OCI-LY1 (cell line): ENCODE data around the gene CDH2.

Source experiments
- H2AFZ ChIP-seq: fragments of 200-600 bp; sonication (generic), shearing (Covaris generic); 2 replicates; pipeline ENCODE4 v1.6.0; 2014; ENCODE audit warnings: antibody characterized with exemption, mild to moderate bottlenecking, low read length
- H3F3A ChIP-seq: fragments of 200-600 bp; sonication (generic), shearing (Covaris generic); 2 replicates; pipeline ENCODE4 v1.6.0; 2014; ENCODE audit warnings: mild to moderate bottlenecking, antibody characterized with exemption, low read length, moderate library complexity; ENCODE audit not compliant: insufficient read depth
- H3K27ac ChIP-seq: fragments of 200-600 bp; sonication (generic); 2 replicates; pipeline ENCODE4 v1.5.1; 2014; ENCODE audit warnings: low read length, mixed run types, mild to moderate bottlenecking, low read depth; ENCODE audit not compliant: poor library complexity, severe bottlenecking
- H3K27me3 ChIP-seq: fragments of 200-600 bp; sonication (generic); 2 replicates; pipeline ENCODE4 v1.6.0; 2014; ENCODE audit warnings: antibody characterized with exemption, mild to moderate bottlenecking, low read length, moderate library complexity; ENCODE audit not compliant: insufficient read depth
- H3K36me3 ChIP-seq: fragments of 200-600 bp; sonication (generic); 2 replicates; pipeline ENCODE4 v1.6.1; 2014; ENCODE audit warnings: mild to moderate bottlenecking, antibody characterized with exemption, low read length, moderate library complexity, mixed read lengths; ENCODE audit not compliant: insufficient read depth
- H3K4me1 ChIP-seq: fragments of 200-600 bp; sonication (generic); 2 replicates; pipeline ENCODE4 v1.5.1; 2014; ENCODE audit warnings: mild to moderate bottlenecking, low read length, moderate library complexity; ENCODE audit not compliant: insufficient read depth, severe bottlenecking
- H3K4me2 ChIP-seq: fragments of 200-600 bp; sonication (generic), shearing (Covaris generic); 2 replicates; pipeline ENCODE4 v1.6.1; 2014; ENCODE audit warnings: low read length
- H3K4me3 ChIP-seq: fragments of 200-600 bp; sonication (generic); 2 replicates; pipeline ENCODE4 v1.5.1; 2014; ENCODE audit warnings: low read length, low read depth, mild to moderate bottlenecking, mixed read lengths; ENCODE audit not compliant: poor library complexity, severe bottlenecking
- H3K79me2 ChIP-seq: fragments of 200-600 bp; shearing (Covaris generic); 2 replicates; pipeline ENCODE4 v1.6.1; 2016; ENCODE audit warnings: mixed run types, low read length, mixed read lengths; ENCODE audit not compliant: insufficient read depth
- H3K9ac ChIP-seq: fragments of 200-600 bp; sonication (generic), shearing (Covaris generic); 2 replicates; pipeline ENCODE4 v1.6.1; 2014; ENCODE audit warnings: mild to moderate bottlenecking, low read length, mixed read lengths
- H3K9me2 ChIP-seq: fragments of 200-600 bp; sonication (generic), shearing (Covaris generic); 2 replicates; pipeline ENCODE4 v1.6.1; 2014; ENCODE audit warnings: low read depth, mild to moderate bottlenecking, low read length, mixed read lengths
- H3K9me3 ChIP-seq: fragments of 200-600 bp; shearing (Covaris generic); 2 replicates; pipeline ENCODE4 v1.6.1; 2014; ENCODE audit warnings: low read length, mixed read lengths
- H4K20me1 ChIP-seq: fragments of 200-600 bp; sonication (generic), shearing (Covaris generic); 2 replicates; pipeline ENCODE4 v1.6.0; 2016; ENCODE audit warnings: mild to moderate bottlenecking, low read length; ENCODE audit not compliant: insufficient read depth
- EZH2 ChIP-seq: fragments of 200-600 bp; sonication (generic), shearing (Covaris generic); IDR thresholded peaks from 2 replicates; pipeline ENCODE4 v1.8.0; 2017; ENCODE audit warnings: borderline replicate concordance, mixed run types, mild to moderate bottlenecking, antibody characterized with exemption, low read length, moderate library complexity, mixed read lengths
- TF ChIP-seq, protein P1 (sequence below): fragments of 200-600 bp; sonication (generic), shearing (Covaris generic); IDR thresholded peaks from 2 replicates; pipeline ENCODE4 v1.5.1; 2017; ENCODE audit warnings: mild to moderate bottlenecking, antibody characterized with exemption, low read length, moderate library complexity, mixed read lengths

Gene CDH2

DNA sequence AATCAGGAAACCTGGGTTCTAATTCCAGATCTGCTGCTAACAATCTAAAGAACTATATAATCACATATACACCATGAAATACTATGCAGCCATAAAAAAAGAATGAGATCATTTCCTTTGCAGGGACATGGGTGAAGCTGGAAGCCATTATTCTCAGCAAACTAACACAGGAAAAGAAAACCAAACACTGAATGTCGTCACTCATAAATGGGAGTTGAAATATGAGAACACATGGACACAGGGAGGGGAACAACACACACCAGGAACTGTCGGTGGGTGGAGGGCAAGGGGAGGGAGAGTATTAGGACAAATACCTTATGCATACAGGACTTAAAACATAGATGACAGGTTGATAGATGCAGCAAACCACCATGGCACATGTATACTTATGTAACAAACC lies 33.2 kb downstream of the CDH2 start:
- H3K9ac ChIP-seq: no peak overlapping the region
- H3K36me3 ChIP-seq: no peaks in the 10 kb centered on the region
- no peak overlapping the region for H3K27ac ChIP-seq
- no peaks in the 10 kb centered on the region for H3K79me2 ChIP-seq
- no peaks in the 10 kb centered on the region for H4K20me1 ChIP-seq
- no peak for TF ChIP-seq EZH2
- TF ChIP-seq, protein P1, sequence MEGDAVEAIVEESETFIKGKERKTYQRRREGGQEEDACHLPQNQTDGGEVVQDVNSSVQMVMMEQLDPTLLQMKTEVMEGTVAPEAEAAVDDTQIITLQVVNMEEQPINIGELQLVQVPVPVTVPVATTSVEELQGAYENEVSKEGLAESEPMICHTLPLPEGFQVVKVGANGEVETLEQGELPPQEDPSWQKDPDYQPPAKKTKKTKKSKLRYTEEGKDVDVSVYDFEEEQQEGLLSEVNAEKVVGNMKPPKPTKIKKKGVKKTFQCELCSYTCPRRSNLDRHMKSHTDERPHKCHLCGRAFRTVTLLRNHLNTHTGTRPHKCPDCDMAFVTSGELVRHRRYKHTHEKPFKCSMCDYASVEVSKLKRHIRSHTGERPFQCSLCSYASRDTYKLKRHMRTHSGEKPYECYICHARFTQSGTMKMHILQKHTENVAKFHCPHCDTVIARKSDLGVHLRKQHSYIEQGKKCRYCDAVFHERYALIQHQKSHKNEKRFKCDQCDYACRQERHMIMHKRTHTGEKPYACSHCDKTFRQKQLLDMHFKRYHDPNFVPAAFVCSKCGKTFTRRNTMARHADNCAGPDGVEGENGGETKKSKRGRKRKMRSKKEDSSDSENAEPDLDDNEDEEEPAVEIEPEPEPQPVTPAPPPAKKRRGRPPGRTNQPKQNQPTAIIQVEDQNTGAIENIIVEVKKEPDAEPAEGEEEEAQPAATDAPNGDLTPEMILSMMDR: no peak
- H3K9me3 ChIP-seq: no peaks in the 10 kb centered on the region
- H3K9me2 ChIP-seq: no peaks in the 10 kb centered on the region
- H3K4me3 ChIP-seq: no peak overlapping the region
- H2AFZ ChIP-seq: no peak overlapping the region
- H3K27me3 ChIP-seq: no peaks in the 10 kb centered on the region
- H3K4me1 ChIP-seq: no peaks in the 10 kb centered on the region
- H3F3A ChIP-seq: no peaks in the 10 kb centered on the region
- H3K4me2 ChIP-seq: no peak overlapping the region

DNA sequence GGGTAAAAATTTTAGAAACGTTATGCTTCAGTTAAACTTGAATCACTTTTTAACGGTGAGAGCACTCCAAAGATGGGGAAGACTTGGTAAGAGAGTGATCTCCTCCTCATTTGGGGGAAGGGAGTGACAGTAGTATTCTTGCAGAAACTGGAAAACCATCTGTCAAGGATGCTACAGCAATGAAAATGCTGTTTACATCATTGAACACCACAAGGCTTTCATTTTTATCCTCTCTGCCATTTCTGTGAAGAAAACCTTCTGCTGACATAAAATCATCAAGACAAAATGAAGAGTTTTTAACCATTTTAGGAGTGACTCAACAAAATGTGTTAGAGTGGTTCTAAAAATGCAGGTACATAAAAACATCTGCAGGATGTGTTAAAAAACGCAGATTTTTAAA lies 38.1 kb downstream of the CDH2 start:
- H3K79me2 ChIP-seq: no peaks in the 10 kb centered on the region
- no peak overlapping the region for H3K9ac ChIP-seq
- H3K27me3 ChIP-seq: no peaks in the 10 kb centered on the region
- no peaks in the 10 kb centered on the region for H3F3A ChIP-seq
- H3K4me3 ChIP-seq: no peak overlapping the region
- H3K9me3 ChIP-seq: no peaks in the 10 kb centered on the region
- H2AFZ ChIP-seq: no peak overlapping the region
- H3K9me2 ChIP-seq: no peaks in the 10 kb centered on the region
- no peak overlapping the region for H3K4me2 ChIP-seq
- no peak overlapping the region for H3K27ac ChIP-seq
- H4K20me1 ChIP-seq: no peaks in the 10 kb centered on the region
- H3K36me3 ChIP-seq: no peaks in the 10 kb centered on the region
- TF ChIP-seq, protein P1: no peak
- TF ChIP-seq EZH2: no peak
- no peaks in the 10 kb centered on the region for H3K4me1 ChIP-seq

DNA sequence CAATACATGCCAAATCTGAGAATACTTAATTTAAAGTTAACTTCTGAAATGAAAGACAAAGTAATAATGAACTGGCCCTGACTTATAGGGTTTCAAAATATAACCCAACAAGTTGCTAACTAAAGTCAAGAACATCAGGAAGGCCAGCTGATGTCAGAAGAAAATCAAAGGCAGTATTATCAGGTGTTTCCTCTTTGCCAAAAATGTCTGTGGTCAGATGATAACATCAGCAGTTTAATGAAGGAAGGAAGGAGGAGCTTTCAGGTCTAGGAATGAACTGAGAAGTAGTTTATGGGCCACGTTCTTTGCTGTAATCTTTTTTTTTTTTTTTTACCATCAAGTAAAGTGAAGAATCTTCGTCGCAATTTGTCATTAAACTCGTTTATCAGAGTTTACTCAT lies 40.9 kb downstream of the CDH2 start:
- Histone ChIP-seq H3K27me3 (no peaks in the 10 kb centered on the region), H3K9me3 (no peaks in the 10 kb centered on the region), H3K9ac (no peak overlapping the region), H3K4me3 (no peak overlapping the region), H3K36me3 (no peaks in the 10 kb centered on the region), H2AFZ (no peak overlapping the region), H4K20me1 (no peaks in the 10 kb centered on the region), H3K4me2 (no peak overlapping the region), H3F3A (no peaks in the 10 kb centered on the region), H3K9me2 (no peaks in the 10 kb centered on the region), H3K4me1 (no peaks in the 10 kb centered on the region), H3K79me2 (no peaks in the 10 kb centered on the region), H3K27ac (no peak overlapping the region)
- TF ChIP-seq, protein P1: no peak
- TF ChIP-seq EZH2: no peak
